ENCODE measurements around the gene HYI.
"Not testable (repeated sequence)": the region's sequence is repeated elsewhere in the genome, so short reads cannot be mapped to it uniquely, and the experiment has no call there.

Gene HYI

GRCh38 chr1:43465505-43466067 is 11.9 kb upstream of the HYI start:
- in situ Hi-C loops (cut with HindIII; ENCODE audit: low sequenced_read_pairs) = no loop called here

- in situ Hi-C loops (cut with HindIII; ENCODE audit: low sequenced_read_pairs) = no loop called here
Measured at GRCh38 chr1:43464681-43465504, 11.2 kb upstream of the HYI start.

- in situ Hi-C loops (cut with HindIII; ENCODE audit: low sequenced_read_pairs) = no loop called here
Measured at GRCh38 chr1:43463479-43463878, 9.7 kb upstream of the HYI start.

GRCh38 chr1:43460988-43461693 is 7.4 kb upstream of the HYI start:
- in situ Hi-C loops (cut with HindIII; ENCODE audit: low sequenced_read_pairs) = no loop called here

GRCh38 chr1:43458379-43458778 is 4.6 kb upstream of the HYI start:
- in situ Hi-C loops (cut with HindIII; ENCODE audit: low sequenced_read_pairs) = not testable (repeated sequence)

- in situ Hi-C loops (cut with HindIII; ENCODE audit: low sequenced_read_pairs) = no loop called here
Measured at GRCh38 chr1:43455213-43455889, 1.6 kb upstream of the HYI start.

GRCh38 chr1:43454270-43455011 is 710 bp upstream of the HYI start:
- in situ Hi-C loops (cut with HindIII; ENCODE audit: low sequenced_read_pairs) = no loop called here

- in situ Hi-C loops (cut with HindIII; ENCODE audit: low sequenced_read_pairs) = no loop called here
Measured at GRCh38 chr1:43452789-43453441, 816 bp downstream of the HYI start.

- in situ Hi-C loops (cut with HindIII; ENCODE audit: low sequenced_read_pairs) = no loop called here
Measured at GRCh38 chr1:43451701-43452532, 1.8 kb downstream of the HYI start.

- in situ Hi-C loops (cut with HindIII; ENCODE audit: low sequenced_read_pairs) = no loop called here
Measured at GRCh38 chr1:43451157-43451591, 2.6 kb downstream of the HYI start.

GRCh38 chr1:43450251-43450941 is 3.3 kb downstream of the HYI start:
- in situ Hi-C loops (cut with HindIII; ENCODE audit: low sequenced_read_pairs) = no loop called here

GRCh38 chr1:43449708-43450069 is 4.0 kb downstream of the HYI start:
- in situ Hi-C loops (cut with HindIII; ENCODE audit: low sequenced_read_pairs) = no loop called here

GRCh38 chr1:43448955-43449707 is 4.6 kb downstream of the HYI start:
- in situ Hi-C loops (cut with HindIII; ENCODE audit: low sequenced_read_pairs) = no loop called here

GRCh38 chr1:43447891-43448708 is 5.6 kb downstream of the HYI start:
- in situ Hi-C loops (cut with HindIII; ENCODE audit: low sequenced_read_pairs) = no loop called here

- in situ Hi-C loops (cut with HindIII; ENCODE audit: low sequenced_read_pairs) = no loop called here
Measured at GRCh38 chr1:43446881-43447835, 6.6 kb downstream of the HYI start.

GRCh38 chr1:43446388-43446740 is 7.4 kb downstream of the HYI start:
- in situ Hi-C loops (cut with HindIII; ENCODE audit: low sequenced_read_pairs) = no loop called here
